Peyer's patch (tissue), 4 donors: ENCODE data around the gene IRAK1.

Source experiments
- CTCF ChIP-seq, 6 experiments: fragments of 450-650 bp in 4 of 6; fragments of 200-600 bp in 2 of 6; sonication (generic) in 1 of 6; IDR thresholded peaks; one replicate each; pipeline ENCODE4 v1.5.1; 2017 to 2019; ENCODE audit warnings: antibody characterized with exemption in 6 of 6, mild to moderate bottlenecking in 3 of 6, moderate library complexity in 1 of 6
- POLR2A ChIP-seq, 2 donors: fragments of 450-650 bp; IDR thresholded peaks; one replicate each; pipeline ENCODE4 v1.5.1; 2017; ENCODE audit warnings: antibody characterized with exemption in 2 of 2, mild to moderate bottlenecking in 2 of 2, moderate library complexity in 2 of 2

GRCh38 chrX:153984351-153985178 is 35.1 kb downstream of the IRAK1 start:
- TF ChIP-seq CTCF (IDR thresholded peaks at IDR 0.05) = no peak
- no peak for TF ChIP-seq POLR2A (IDR thresholded peaks at IDR 0.05)
